NCI-H1105 treated with DMSO at 0.1 percent for 48 hours (cell line): ENCODE results near the gene DIP2A.
"Not testable (repeated sequence)": the region's sequence is repeated elsewhere in the genome, so short reads cannot be mapped to it uniquely, and the experiment has no call there.

Experiments
- DNase-seq: peaks from one replicate; lab custom pipeline; 2025; lab: John Stamatoyannopoulos, UW

The DIP2A gene

GRCh38 chr21:46555225-46555617, 96.5 kb downstream of the DIP2A start:
- DNase-seq, result no peak

GRCh38 chr21:46555678-46556077, 97.0 kb downstream of the DIP2A start:
- no peak for DNase-seq

GRCh38 chr21:46556802-46557201, 98.1 kb downstream of the DIP2A start:
- no peak for DNase-seq

GRCh38 chr21:46557469-46557868, 98.8 kb downstream of the DIP2A start:
- no peak for DNase-seq

GRCh38 chr21:46557919-46558392, 99.3 kb downstream of the DIP2A start:
- DNase-seq, result no peak

GRCh38 chr21:46559291-46559983, 100.7 kb downstream of the DIP2A start:
- DNase-seq, result no peak

- DNase-seq, result no peak
Observed at GRCh38 chr21:46560568-46561444, 102.1 kb downstream of the DIP2A start.

- no peak for DNase-seq
Observed at GRCh38 chr21:46561445-46562090, 102.9 kb downstream of the DIP2A start.

- no peak for DNase-seq
Observed at GRCh38 chr21:46562472-46562871, 103.8 kb downstream of the DIP2A start.

GRCh38 chr21:46562964-46563607, 104.4 kb downstream of the DIP2A start:
- DNase-seq, result no peak

- no peak for DNase-seq
Observed at GRCh38 chr21:46564391-46564790, 105.7 kb downstream of the DIP2A start.

- DNase-seq, result no peak
Observed at GRCh38 chr21:46567348-46567747, 108.7 kb downstream of the DIP2A start.

GRCh38 chr21:46568562-46568961, 109.9 kb downstream of the DIP2A start:
- DNase-seq, result no peak

GRCh38 chr21:46569081-46569480, 110.4 kb downstream of the DIP2A start:
- DNase-seq, result no peak

- no peak for DNase-seq
Observed at GRCh38 chr21:46570119-46570518, 111.4 kb downstream of the DIP2A start.

- no peak for DNase-seq
Observed at GRCh38 chr21:46570631-46571030, 111.9 kb downstream of the DIP2A start.

- no peak for DNase-seq
Observed at GRCh38 chr21:46572850-46573249, 114.2 kb downstream of the DIP2A start.

- not testable (repeated sequence) for DNase-seq
Observed at GRCh38 chr21:46577786-46578185, 119.1 kb downstream of the DIP2A start.

GRCh38 chr21:46579394-46579793, 120.7 kb downstream of the DIP2A start:
- DNase-seq, result not testable (repeated sequence)

- DNase-seq, result no peak
Observed at GRCh38 chr21:46581780-46582307, 123.2 kb downstream of the DIP2A start.

- DNase-seq, result peak; percentile 32
Observed at GRCh38 chr21:46585191-46585953, 126.7 kb downstream of the DIP2A start.
